HG03196 (cell line): ENCODE data around the gene ABCC10.
A peak's percentile ranks its signal among the peaks of the same experiment; 100 is the strongest.
"Not testable (repeated sequence)": the region's sequence is repeated elsewhere in the genome, so short reads cannot be mapped to it uniquely, and the experiment has no call there.

Source experiments
- ATAC-seq: cut with Tn5 transposase; IDR thresholded peaks from one replicate; pipeline ENCODE4 v1.9.1; 2021; ENCODE audit not compliant: unreplicated experiment

Gene ABCC10, protein sequence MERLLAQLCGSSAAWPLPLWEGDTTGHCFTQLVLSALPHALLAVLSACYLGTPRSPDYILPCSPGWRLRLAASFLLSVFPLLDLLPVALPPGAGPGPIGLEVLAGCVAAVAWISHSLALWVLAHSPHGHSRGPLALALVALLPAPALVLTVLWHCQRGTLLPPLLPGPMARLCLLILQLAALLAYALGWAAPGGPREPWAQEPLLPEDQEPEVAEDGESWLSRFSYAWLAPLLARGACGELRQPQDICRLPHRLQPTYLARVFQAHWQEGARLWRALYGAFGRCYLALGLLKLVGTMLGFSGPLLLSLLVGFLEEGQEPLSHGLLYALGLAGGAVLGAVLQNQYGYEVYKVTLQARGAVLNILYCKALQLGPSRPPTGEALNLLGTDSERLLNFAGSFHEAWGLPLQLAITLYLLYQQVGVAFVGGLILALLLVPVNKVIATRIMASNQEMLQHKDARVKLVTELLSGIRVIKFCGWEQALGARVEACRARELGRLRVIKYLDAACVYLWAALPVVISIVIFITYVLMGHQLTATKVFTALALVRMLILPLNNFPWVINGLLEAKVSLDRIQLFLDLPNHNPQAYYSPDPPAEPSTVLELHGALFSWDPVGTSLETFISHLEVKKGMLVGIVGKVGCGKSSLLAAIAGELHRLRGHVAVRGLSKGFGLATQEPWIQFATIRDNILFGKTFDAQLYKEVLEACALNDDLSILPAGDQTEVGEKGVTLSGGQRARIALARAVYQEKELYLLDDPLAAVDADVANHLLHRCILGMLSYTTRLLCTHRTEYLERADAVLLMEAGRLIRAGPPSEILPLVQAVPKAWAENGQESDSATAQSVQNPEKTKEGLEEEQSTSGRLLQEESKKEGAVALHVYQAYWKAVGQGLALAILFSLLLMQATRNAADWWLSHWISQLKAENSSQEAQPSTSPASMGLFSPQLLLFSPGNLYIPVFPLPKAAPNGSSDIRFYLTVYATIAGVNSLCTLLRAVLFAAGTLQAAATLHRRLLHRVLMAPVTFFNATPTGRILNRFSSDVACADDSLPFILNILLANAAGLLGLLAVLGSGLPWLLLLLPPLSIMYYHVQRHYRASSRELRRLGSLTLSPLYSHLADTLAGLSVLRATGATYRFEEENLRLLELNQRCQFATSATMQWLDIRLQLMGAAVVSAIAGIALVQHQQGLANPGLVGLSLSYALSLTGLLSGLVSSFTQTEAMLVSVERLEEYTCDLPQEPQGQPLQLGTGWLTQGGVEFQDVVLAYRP (N-terminal part only)

DNA sequence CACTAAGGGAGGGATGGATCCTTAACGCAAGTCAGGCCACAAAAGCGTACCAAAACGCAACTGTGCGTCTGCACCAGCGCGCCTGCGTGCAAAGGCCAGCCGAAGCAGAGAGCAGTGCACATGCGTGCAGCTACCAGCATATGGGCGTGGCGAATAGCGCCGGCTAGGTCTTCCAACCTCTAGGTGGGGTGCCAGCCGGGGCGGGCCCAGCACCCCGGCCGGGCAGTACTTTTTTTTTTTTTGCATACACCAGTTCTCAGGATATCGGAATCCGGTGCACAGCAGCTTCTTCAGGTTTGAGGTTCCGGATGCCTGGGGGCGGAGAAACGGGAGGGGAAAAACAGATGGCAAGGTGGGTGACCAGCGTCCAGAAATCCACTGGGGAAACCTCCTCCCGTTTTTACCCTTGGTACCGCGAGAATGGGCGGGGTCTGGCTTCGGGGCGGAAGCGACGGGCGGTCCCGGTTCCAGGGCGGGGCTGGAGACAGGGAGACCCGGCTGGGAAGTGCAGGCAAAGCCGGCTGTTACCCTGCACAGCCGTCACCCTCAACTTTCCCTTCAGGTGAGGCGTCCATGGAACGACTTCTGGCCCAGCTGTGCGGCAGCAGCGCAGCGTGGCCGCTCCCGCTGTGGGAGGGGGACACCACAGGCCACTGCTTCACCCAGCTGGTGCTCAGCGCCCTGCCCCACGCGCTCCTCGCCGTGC is at the start of gene ABCC10:
Gene ABCC10, plus strand, starts transcription at position 136 of the 706 bp plus-strand sequence. Its CDS starts 438 bp downstream, at position 574.
- ATAC-seq, result peak; percentile 84

DNA sequence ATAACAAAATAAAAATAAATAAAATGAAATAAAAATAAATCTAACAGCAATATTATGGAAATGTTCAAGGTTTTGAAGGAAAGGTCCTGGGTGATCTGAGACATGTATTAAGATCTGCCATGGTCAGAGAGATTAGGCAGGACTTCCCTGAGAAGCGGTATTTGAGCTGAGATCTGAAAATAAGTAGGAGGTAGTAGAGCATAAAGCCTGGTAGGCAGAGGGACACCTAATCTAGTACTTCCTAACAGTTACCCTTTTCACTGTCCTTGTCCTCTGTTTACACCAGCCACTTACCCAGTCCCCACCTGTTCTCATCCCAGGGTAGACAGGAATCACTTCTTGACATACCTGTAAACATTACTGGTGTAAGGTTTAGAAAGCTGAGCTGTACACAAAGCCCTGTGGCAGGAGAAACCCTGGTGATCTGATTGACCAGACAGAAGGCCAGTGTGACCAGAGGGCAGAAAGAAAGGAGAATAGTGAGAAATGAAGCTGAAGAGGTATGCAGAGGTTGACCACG is 49.6 kb upstream of the ABCC10 start:
- no peak for ATAC-seq

DNA sequence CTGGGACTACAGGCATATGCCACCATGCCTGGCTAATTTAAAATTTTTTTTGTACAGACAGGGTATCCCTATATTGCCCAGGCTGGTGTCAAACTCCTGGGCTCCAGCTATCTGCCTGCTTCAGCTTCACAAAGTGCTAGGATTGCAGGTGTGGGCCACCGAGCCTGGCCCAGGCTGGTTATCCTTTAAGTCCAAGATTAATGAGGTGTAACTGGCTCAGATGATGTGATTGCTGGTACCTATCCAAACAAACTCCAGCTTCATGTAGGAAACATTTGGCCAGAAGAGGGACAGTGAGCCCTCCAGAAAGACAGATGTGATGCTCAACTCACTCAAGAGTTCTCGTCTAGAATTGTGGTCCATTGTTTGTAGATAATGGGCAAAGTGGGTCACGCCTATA is 48.7 kb upstream of the ABCC10 start:
- no peak for ATAC-seq

DNA sequence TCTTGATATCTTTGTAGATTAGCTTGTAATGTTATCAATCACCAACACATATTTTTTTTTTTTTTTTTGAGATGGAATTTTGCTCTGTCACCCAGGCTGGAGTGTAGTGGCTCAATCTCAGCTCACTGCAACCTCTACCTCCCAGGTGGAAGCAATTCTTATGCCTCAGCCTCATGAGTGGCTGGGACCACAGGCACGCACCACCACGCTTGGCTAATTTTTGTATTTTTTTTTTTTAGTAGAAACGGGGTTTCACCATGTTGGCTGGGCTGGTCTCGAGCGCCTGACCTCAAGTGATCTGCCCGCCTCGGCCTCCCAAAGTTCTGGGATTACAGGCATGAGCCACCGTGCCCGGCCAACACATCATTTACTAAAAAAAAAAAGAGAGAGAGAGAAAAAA is 46.5 kb upstream of the ABCC10 start:
- not testable (repeated sequence) for ATAC-seq

DNA sequence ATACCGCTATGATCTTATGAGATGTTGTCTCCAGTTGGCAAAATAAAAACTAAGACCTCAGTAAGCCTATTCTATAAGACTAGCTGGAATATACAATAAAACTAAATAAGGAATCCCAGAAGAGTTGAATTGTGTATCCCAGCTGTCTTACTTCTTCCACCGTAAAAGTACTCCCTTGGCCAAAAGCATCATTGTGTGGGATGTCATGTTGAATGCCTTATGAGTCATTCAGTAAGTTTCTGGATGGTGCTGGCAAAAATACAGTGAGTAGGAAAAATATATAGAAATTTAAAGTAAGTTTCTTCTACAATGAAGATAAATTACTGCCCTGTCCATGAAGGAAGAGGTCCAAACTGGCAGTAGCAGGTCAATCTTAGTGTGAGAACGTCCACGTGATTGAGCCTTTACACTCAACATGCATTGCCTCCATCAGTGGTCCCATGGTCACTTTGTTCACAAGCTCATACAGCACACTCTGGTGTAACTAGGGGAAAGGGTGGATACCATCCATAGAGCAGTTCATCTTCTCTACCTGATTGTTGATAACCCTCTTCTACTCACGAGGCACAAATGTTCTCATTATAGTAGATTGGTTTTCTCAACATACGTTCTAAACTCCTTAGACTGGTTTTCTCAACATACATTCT is 44.2 kb upstream of the ABCC10 start:
- peak; percentile 32 for ATAC-seq

DNA sequence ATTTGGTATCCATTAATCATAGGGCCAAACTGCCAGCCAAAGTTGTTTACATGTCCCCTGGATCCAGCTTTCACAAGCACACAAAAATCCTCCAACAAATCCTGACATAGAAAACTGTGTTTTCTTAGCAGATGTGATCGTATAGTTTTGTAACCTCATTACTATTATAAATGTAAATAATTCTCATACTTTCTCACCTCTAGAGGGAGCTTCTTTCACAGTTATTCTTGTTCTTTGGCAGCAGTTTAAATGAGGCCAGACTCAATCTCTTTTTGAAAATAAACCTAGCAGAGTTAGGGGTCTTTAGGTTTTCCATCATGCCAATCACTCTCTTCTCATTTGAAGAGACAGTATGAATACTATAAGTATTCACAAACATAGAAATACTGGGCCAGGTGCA is 40.8 kb upstream of the ABCC10 start:
- no peak for ATAC-seq

DNA sequence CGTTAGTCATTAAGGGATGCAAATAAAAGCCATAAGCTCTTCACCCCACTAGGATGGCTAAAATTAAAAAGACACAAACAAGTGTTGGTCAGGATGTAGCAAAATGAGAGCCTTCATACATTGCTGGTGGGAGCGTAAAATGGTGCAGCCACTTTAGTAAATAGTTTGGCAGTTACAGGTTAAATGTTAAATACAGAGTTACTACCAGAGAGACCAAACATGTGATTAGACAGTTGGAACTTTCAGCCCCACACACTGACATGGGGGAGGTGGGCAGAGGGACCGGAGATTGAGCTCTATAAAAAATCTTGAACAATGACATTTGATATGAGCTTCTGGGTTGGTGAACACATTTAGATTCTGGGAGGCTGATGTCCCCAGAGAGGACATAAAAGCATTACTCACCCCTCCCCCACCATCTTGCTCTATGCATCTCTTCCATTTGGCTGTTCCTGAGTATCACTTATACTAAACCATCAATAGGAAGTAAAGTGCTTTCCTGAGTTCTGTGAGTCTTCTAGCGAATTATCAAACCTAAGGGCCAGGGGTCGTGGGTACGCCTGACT is 37.5 kb upstream of the ABCC10 start:
- no peak for ATAC-seq

DNA sequence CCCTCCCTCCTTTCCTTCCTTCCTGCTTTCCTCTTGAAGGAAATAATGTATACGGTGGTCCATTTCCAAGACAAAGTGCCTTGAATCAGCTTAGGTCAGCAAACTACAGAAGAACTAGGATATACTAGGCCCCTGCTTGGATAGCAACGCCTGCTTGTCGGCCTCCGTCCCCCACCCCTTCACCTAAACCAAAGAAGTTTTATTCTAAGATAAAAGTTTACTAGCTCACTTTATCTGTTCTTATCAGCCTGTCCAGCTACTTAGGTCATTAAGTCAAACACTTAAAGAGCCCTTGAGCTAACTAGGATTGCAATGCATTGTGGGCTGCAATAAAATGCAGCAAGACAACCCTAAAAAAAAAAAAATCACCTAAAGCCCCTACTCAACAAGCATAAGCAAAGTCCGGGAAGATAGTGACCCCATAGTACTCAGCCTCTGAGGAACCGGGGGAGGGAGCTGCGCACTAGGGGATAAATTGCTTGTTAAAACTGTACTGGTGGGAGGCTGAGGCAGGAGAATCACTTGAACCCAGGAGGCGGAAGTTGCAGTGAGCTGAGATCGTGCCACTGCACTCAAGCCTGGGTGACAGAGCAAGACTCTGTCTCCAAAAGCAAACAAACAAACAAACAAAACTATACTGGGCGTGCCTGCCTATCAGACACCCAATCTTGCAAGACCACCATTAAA is 36.4 kb upstream of the ABCC10 start:
- not testable (repeated sequence) for ATAC-seq

DNA sequence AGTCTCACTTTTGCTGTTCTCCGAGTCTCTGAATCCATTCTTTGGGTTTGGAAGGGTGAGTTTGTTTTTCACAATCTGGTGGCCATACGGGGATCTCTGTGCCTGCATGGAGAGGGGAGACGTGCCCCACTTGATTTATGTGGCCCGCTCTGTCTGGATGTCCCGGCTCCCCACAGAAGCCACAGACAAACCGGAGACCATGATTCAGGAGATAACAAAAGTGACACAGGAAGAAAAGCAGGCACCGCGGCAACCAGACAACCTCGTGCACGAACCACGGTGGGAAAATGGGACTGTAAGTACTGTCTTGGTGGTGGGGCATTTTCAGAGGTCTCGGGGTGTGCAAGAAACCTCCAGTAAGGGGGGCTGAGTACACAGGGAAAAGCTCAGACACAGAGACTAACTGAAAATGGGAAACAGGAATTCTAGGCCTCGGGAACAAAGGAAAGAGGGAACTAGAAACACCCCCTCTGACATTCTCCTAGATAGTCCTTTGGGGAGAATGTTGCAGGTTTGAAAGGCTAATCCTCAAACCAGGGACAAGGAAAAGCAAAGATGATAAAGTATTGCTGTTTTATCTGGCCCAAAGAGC is 35.8 kb upstream of the ABCC10 start:
- ATAC-seq, result no peak

DNA sequence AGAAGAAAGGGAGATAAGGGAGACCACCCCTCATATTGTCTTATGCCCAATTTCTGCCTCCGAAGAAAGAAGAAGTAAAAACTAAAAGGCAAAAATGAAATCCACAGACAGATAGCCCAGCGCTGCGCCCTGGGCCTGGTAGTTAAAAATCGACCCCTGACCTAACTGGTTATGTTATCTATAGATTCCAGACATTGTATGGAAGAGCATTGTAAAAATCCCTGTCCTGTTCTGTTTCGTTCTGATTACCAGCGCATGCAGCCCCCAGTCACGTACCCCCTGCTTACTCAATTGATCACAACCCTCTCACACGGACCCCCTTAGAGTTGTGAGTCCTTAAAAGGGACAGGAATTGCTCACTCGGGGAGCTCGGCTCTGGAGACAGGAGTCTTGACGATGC is 34.2 kb upstream of the ABCC10 start:
- ATAC-seq, result not testable (repeated sequence)

DNA sequence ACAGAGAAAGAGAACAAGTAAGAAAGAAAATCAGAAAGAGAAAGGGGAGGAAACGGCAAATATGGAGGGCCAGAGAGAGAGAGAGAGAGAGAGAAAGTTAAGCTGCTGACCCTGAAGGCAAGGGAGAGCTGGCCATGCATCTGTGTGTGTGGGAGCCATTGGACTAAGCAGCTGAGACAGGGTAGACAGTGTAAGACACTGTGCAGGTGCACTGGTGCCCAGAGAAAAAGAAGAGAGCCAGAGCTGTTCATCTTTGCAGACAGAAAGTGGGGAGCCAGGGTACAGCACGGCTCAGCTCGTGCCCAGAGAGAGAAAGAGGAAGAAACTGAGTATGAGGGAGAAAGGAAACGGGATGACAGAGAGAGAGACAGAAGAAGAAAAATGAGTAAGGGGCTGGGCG is 33.7 kb upstream of the ABCC10 start:
- ATAC-seq, result no peak

DNA sequence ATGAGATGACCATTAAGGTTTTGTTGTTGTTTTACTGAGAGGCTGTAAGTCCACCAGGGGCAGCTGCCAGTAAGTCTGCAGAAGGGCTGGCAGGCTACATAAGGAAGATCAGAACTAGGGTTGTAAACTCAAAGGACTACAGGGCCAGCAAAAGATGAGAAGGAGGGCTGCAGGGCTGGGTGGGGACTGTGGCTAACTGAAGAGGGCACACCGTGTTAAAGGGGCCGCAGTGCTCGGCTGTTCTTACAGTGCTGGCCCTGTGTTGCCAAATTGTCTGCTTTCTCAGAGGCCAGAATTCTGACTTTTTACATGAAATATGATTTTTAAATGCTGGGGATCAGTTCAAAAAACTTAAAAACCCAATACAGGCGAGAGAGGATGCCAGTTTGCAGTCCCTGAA is 32.4 kb upstream of the ABCC10 start:
- no peak for ATAC-seq

DNA sequence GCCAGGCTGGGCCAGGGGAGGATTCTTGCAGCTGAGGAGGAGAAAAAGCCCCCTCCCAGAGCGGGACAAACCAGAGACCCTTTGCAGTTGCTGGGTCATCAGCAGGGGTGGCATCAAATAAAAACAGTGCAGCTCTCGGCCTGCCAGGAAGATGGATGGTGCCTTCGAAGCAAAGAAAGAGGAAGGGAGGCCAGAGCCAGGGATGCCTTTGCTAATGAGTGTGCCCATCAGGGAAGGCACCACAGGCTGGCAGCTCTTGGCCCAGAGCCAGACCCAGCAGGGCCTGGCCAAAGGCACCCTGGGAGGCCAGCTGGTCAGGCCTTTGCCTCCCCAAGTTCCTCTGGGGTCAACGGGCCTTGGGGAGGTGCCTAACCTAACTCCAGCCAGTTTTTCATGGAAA is 31.6 kb upstream of the ABCC10 start:
- no peak for ATAC-seq

DNA sequence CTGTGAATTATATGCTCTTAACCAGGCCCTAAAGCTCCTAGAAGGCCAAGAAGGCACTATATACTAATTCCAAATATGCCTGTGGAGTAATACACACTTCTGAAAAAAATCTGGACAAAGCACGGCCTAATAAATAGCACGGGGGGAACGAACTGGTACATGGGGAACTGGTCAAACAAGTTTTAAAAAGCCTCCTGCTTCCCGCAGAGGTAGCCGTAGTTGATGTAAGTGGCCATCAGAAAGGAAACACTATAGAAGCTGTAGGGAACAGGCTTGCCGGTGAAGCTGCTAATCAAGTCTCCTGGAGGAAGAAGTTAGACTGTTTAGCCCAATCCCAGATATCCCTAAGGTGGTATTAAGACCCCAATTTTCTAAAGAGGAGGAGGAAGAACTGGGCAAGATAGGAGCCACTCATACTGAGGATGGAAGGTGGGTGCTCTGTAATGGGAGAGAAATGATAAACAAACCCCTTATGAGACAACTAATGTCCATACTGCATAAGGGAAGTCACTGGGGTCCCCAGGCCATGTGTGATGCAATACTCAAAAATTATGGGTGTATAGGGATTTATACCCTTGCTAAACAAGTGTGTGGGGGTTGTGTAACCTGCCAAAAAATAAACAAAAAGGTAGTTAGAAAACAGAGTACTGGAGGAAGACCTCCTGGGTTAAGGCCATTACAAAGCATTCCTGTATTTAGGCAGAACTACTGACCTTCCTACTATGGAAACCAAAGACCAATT is 30.8 kb upstream of the ABCC10 start:
- no peak for ATAC-seq

DNA sequence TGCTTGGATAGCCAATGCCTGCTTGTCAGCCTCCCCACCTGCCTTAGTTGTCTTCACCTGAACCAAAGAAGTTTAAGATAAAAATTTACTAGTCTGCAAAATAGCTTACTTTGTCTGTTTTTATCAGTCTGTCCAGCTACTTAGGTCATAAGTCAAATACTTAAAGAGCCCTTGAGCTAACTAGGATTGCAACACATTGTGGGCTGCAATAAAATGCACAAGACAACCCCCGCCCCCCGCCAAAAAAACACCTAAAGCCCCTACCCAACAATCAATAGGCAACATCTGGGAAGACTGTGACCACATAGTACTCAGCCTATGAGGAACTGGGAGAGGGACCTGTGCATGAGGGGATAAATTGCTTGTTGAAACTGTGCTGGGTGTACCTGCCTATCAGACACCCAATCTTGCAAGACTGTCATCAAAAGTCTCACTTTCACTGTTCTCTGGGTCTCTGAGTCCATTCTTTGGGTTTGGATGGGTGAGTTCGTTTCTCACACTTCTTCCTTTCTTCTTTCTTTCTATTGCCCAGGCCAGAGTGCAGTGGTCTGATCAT is 27.3 kb upstream of the ABCC10 start:
- no peak for ATAC-seq

DNA sequence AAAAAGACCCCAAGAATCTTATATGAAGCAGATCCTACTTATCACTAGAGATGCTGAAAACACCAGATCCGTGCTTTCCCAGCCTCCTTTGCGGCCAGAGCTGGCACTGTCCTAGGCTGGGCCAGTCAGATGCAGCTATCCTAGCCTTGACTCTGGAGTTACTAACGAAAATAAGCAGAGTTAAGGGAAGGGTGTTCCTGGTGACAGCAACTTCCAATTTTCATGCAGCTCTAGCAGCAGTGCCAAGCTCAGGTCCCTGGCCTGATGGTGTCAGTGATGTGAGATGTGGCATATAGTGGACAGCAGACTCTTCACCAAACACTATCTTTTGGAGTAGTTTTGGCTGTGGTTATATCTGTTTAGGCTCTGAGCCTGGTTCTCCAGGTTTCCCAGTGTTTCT is 25.6 kb upstream of the ABCC10 start:
- no peak for ATAC-seq

DNA sequence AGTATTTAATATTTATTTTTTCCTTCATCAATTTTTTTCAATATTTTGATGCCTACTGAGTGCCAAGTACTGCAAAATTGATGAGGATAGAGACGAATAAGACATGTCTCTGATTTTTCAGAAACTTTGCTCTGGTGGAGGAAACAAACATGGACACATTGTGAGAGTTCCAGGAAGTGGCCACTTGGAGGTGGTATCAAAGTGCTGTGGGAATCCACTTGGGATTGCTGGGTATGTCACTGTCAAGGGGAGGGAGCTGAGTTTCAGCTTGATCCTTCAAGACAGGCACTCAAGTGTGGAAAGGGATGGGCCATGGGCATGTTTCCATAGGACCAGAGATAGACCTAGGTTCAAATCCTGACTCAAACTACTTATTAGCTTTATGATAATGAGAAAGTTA is 24.5 kb upstream of the ABCC10 start:
- no peak for ATAC-seq

DNA sequence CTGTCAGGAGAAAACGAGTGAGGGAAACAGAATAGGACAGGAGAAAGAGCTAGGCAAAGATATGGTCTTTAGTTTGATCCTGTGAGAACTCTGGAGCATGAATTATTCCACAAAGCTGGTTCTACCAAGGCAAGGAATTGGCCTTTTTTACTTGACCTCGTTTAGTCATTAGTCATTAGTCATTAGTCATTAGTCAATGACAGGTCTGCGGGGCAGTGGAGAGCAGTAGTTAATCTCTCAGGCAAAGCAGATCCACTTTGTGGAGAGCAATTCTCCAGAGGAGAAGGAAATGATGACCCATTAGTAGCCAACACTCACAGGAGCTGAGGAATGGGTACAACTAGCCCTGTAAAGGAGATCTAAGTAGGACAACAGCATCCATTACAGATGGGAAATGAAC is 22.0 kb upstream of the ABCC10 start:
- ATAC-seq, result no peak
